OCI-LY3 (cell line): ENCODE results near the gene TMBIM6.
"Not testable (repeated sequence)": the region's sequence is repeated elsewhere in the genome, so short reads cannot be mapped to it uniquely, and the experiment has no call there.

ENCODE experiments used
- H2AFZ ChIP-seq: fragments of 200-600, 300-600 bp; shearing (Covaris generic); 2 replicates; pipeline ENCODE4 v1.6.0; 2014; ENCODE audit warnings: antibody characterized with exemption, low read depth, low read length
- H3K27ac ChIP-seq: fragments of 200-600, 300-600 bp; sonication (generic); 2 replicates; pipeline ENCODE4 v1.5.1; 2014; ENCODE audit warnings: mild to moderate bottlenecking, low read length, moderate library complexity, mixed read lengths
- H3K27me3 ChIP-seq: fragments of 200-600, 300-600 bp; sonication (generic); 2 replicates; pipeline ENCODE4 v1.6.1; 2014; ENCODE audit warnings: low read depth, low read length, mixed read lengths
- H3K36me3 ChIP-seq: fragments of 200-600, 300-600 bp; sonication (generic); replicated peaks from 2 replicates; pipeline ENCODE3; 2014; ENCODE audit warnings: low read depth, low read length, mixed read lengths
- H3K4me1 ChIP-seq: fragments of 300-600, 200-600 bp; sonication (generic); 2 replicates; pipeline ENCODE4 v1.6.1; 2014; ENCODE audit warnings: low read length, mixed read lengths
- H3K4me2 ChIP-seq: fragments of 200-600, 300-600 bp; sonication (generic); 2 replicates; pipeline ENCODE4 v1.6.1; 2014; ENCODE audit warnings: low read length, mixed read lengths
- H3K4me3 ChIP-seq: fragments of 300-600, 200-600 bp; sonication (generic); 2 replicates; pipeline ENCODE4 v1.5.1; 2014; ENCODE audit warnings: antibody characterized with exemption, mild to moderate bottlenecking, low read length, moderate library complexity
- H3K79me2 ChIP-seq: fragments of 300-600, 200-600 bp; shearing (Covaris generic); 2 replicates; pipeline ENCODE4 v1.6.1; 2014; ENCODE audit warnings: mild to moderate bottlenecking, low read length, mixed read lengths
- H3K9ac ChIP-seq: fragments of 300-600, 200-600 bp; shearing (Covaris generic); 2 replicates; pipeline ENCODE4 v1.6.0; 2014; ENCODE audit warnings: mild to moderate bottlenecking, low read length, moderate library complexity
- H3K9me3 ChIP-seq: fragments of 200-600, 300-600 bp; shearing (Covaris generic); 2 replicates; pipeline ENCODE4 v1.6.1; 2014; ENCODE audit warnings: low read length, mixed read lengths; ENCODE audit not compliant: insufficient read depth
- H4K20me1 ChIP-seq: fragments of 200-600, 300-600 bp; sonication (generic); 2 replicates; pipeline ENCODE4 v1.6.1; 2016; ENCODE audit warnings: low read length, mixed read lengths; ENCODE audit not compliant: insufficient read depth
- CTCF ChIP-seq: fragments of 200-600, 300-600 bp; sonication (generic); IDR thresholded peaks from 2 replicates; pipeline ENCODE4 v1.5.1; 2014; ENCODE audit warnings: antibody characterized with exemption, low read length, low read depth
- EZH2phosphoT487 ChIP-seq: fragments of 200-600 bp; shearing (Covaris generic); IDR thresholded peaks from 2 replicates; pipeline ENCODE4 v1.6.1; 2018; ENCODE audit warnings: antibody characterized with exemption, mixed run types, low read depth

TMBIM6 gene

GRCh38 chr12:49763006-49763591, 21.7 kb downstream of the TMBIM6 start:
- Histone ChIP-seq H3K36me3 (peaks cover 53% of the 10 kb centered on the region), H3K27me3 (no peaks in the 10 kb centered on the region), H3K79me2 (no peaks in the 10 kb centered on the region), H3K4me3 (no peak overlapping the region), H4K20me1 (peaks cover 3% of the 10 kb centered on the region), H3K4me1 (peaks cover 10% of the 10 kb centered on the region), H3K9ac (no peak overlapping the region), H3K4me2 (no peak overlapping the region), H3K27ac (0 out of 2 replicates have a peak overlapping the region, but pooled peaks have one; percentile 19), H3K9me3 (no peaks in the 10 kb centered on the region), H2AFZ (no peak overlapping the region)
- TF ChIP-seq CTCF (peak; percentile 82), EZH2phosphoT487 (no peak)

GRCh38 chr12:49764126-49764525, 22.8 kb downstream of the TMBIM6 start:
- H3K27ac ChIP-seq, result no peak overlapping the region

GRCh38 chr12:49766115-49766455, 24.7 kb downstream of the TMBIM6 start:
- Histone ChIP-seq H3K4me2 (no peak overlapping the region), H3K9ac (no peak overlapping the region), H3K79me2 (no peaks in the 10 kb centered on the region), H3K27me3 (no peaks in the 10 kb centered on the region), H3K27ac (no peak overlapping the region), H4K20me1 (peaks cover 3% of the 10 kb centered on the region), H3K4me1 (peaks cover 10% of the 10 kb centered on the region), H3K36me3 (peaks cover 34% of the 10 kb centered on the region), H2AFZ (no peak overlapping the region), H3K4me3 (no peak overlapping the region), H3K9me3 (no peaks in the 10 kb centered on the region)
- TF ChIP-seq EZH2phosphoT487 (no peak), CTCF (no peak)

More at GRCh38 chr12:49764126-49764525, 22.8 kb downstream of the TMBIM6 start:
- no peak overlapping the region for H2AFZ ChIP-seq
- TF ChIP-seq EZH2phosphoT487 (no peak), CTCF (no peak)
- H3K4me3 ChIP-seq, result no peak overlapping the region
- peaks cover 3% of the 10 kb centered on the region for H4K20me1 ChIP-seq
- no peak overlapping the region for H3K4me2 ChIP-seq
- H3K9ac ChIP-seq, result no peak overlapping the region
- no peaks in the 10 kb centered on the region for H3K79me2 ChIP-seq
- H3K4me1 ChIP-seq, result peaks cover 10% of the 10 kb centered on the region
- H3K27me3 ChIP-seq, result no peaks in the 10 kb centered on the region
- H3K9me3 ChIP-seq, result no peaks in the 10 kb centered on the region
- peaks cover 43% of the 10 kb centered on the region for H3K36me3 ChIP-seq

- no peaks in the 10 kb centered on the region for H3K79me2 ChIP-seq
- H3K27me3 ChIP-seq, result no peaks in the 10 kb centered on the region
- H3K27ac ChIP-seq, result no peak overlapping the region
- no peak overlapping the region for H2AFZ ChIP-seq
- H3K36me3 ChIP-seq, result peaks cover 22% of the 10 kb centered on the region
- H4K20me1 ChIP-seq, result peaks cover 3% of the 10 kb centered on the region
- TF ChIP-seq CTCF (no peak), EZH2phosphoT487 (no peak)
- no peaks in the 10 kb centered on the region for H3K9me3 ChIP-seq
- H3K4me2 ChIP-seq, result no peak overlapping the region
- no peak overlapping the region for H3K4me3 ChIP-seq
- H3K9ac ChIP-seq, result no peak overlapping the region
- peaks cover 6% of the 10 kb centered on the region for H3K4me1 ChIP-seq
Measured at GRCh38 chr12:49767333-49767732, 26.0 kb downstream of the TMBIM6 start.

- not testable (repeated sequence) for H3K36me3 ChIP-seq, H3K27ac ChIP-seq, H2AFZ ChIP-seq, H4K20me1 ChIP-seq, H3K4me3 ChIP-seq, H3K9ac ChIP-seq, H3K27me3 ChIP-seq, H3K79me2 ChIP-seq, H3K9me3 ChIP-seq, H3K4me2 ChIP-seq
- H3K4me1 ChIP-seq, result peaks cover 23% of the 10 kb centered on the region
Measured at GRCh38 chr12:49773102-49773501, 31.7 kb downstream of the TMBIM6 start.
